ENCODE measurements around the gene ADAM10. TPM values are rescaled to one million over a fixed set of nuclear protein-coding genes. Genes with fewer than 3 reads are reported as not detected.

The ADAM10 gene
- total and polyA plus RNA-seq, 2 of the 8 experiments (the other 6 are each of a cell fraction or from before 2014, with no cell fraction given) = 46.5 to 163 TPM

GRCh38 chr15:58737298-58737697 is 12.2 kb downstream of the ADAM10 start:
- no peak overlapping the region for H3K27ac ChIP-seq (ENCODE audit: low read depth, low read length)
- FAIRE-seq = no peak
- TF ChIP-seq MAX (IDR thresholded peaks at IDR 0.05) (no peak), SP2 (IDR thresholded peaks at IDR 0.05; ENCODE audit: low read length) (no peak), YY1 (IDR thresholded peaks at IDR 0.05; ENCODE audit: low read depth, low read length) (no peak), EGR1 (IDR thresholded peaks at IDR 0.05; ENCODE audit: borderline replicate concordance, low read depth, low read length) (no peak), CEBPB (IDR thresholded peaks at IDR 0.05; ENCODE audit: low read depth, low read length) (no peak), CREB1 (IDR thresholded peaks at IDR 0.05) (no peak), SP1 (IDR thresholded peaks at IDR 0.05; ENCODE audit: low read depth, low read length) (no peak), GTF2F1 (IDR thresholded peaks at IDR 0.05; ENCODE audit: borderline replicate concordance, low read depth, low read length) (no peak), BRCA1 (IDR thresholded peaks at IDR 0.05; ENCODE audit: low read depth, low read length) (no peak), BACH1 (IDR thresholded peaks at IDR 0.05; ENCODE audit: low read length) (no peak)
- H2AFZ ChIP-seq (ENCODE audit: low read length) = no peak overlapping the region
- no peak overlapping the region for H2BK12ac ChIP-seq (ENCODE audit: low read depth, low read length)
- H3K79me2 ChIP-seq (ENCODE audit: control insufficient read depth in 1 of 2, insufficient read depth in 2 of 2, low read length in 2 of 2) = peaks cover 12 to 97% of the 10 kb centered on the region in 2 experiments; a peak in 3 of 4 replicates
- no peak overlapping the region for H2BK20ac ChIP-seq (ENCODE audit: low read length)
- H3K4me1 ChIP-seq (replicated peaks in 1 of 4; ENCODE audit: control insufficient read depth in 3 of 4, insufficient read depth in 4 of 4, low read length in 3 of 4) = peaks cover 0 to 4% (median under 1%) of the 10 kb centered on the region in 4 experiments; a peak in 2 of 7 replicates
- H4K8ac ChIP-seq (ENCODE audit: extremely low read depth, insufficient read depth, low read length) = no peak overlapping the region
- ChIA-PET CTCF (ENCODE audit: partially characterized antibody) (no interaction called here), POLR2A (ENCODE audit: partially characterized antibody) (no interaction called here)
- no peak overlapping the region for H2AK5ac ChIP-seq (ENCODE audit: low read depth, low read length)
- H4K20me1 ChIP-seq (replicated peaks in 1 of 2; ENCODE audit: control insufficient read depth in 1 of 2, insufficient read depth in 2 of 2, low read length in 2 of 2) = peaks cover 18 to 19% of the 10 kb centered on the region in 2 experiments
- no peak overlapping the region for H3K14ac ChIP-seq (ENCODE audit: insufficient read length)
- H4K91ac ChIP-seq (replicated peaks; ENCODE audit: insufficient read length, low read length) = no peak overlapping the region
- H2BK15ac ChIP-seq (ENCODE audit: low read length) = no peak overlapping the region
- no peak overlapping the region for H3K56ac ChIP-seq (replicated peaks; ENCODE audit: insufficient read length, low read depth, low read length)
- no peaks in the 10 kb centered on the region for H3K23me2 ChIP-seq (ENCODE audit: low read depth, low read length)
- H3K79me1 ChIP-seq (ENCODE audit: low read depth, low read length) = no peaks in the 10 kb centered on the region; the same call in 1 of the 2 replicates
- no peak overlapping the region for H3K4me2 ChIP-seq (ENCODE audit: insufficient read depth in 1 of 2, low read depth in 2 of 2, low read length in 2 of 2)
- no peak overlapping the region for H2BK5ac ChIP-seq (ENCODE audit: low read depth, low read length)
- H3K18ac ChIP-seq (ENCODE audit: extremely low read depth, low read length) = no peak overlapping the region
- WGBS, 2 experiments (ENCODE audit: extremely low coverage in 1 of 2, insufficient coverage in 1 of 2, insufficient read length in 1 of 2, insufficient replicate concordance in 2 of 2, low coverage in 1 of 2, low lambda C conversion rate in 2 of 2, missing lambda C conversion rate in 1 of 2) = 77% methylated on average over 3 of the region's 3 CpGs; no CpG with 5 or more reads in 1 of the 2 experiments
- H3K9ac ChIP-seq (replicated peaks in 1 of 4; ENCODE audit: extremely low read depth in 1 of 4, low read depth in 3 of 4, low read length in 3 of 4) = no peak overlapping the region
- no peak overlapping the region for H3K4ac ChIP-seq (replicated peaks; ENCODE audit: insufficient read length, low read depth, low read length)
- H4K5ac ChIP-seq (ENCODE audit: insufficient read length, low read depth, low read length) = no peak overlapping the region
- H3K23ac ChIP-seq (ENCODE audit: insufficient read length) = no peak overlapping the region
- H3K4me3 ChIP-seq (ENCODE audit: extremely low read depth in 1 of 4, insufficient read depth in 2 of 4, low read depth in 3 of 4, low read length in 4 of 4) = no peak overlapping the region
- H3K36me3 ChIP-seq (ENCODE audit: control insufficient read depth in 2 of 4, insufficient read depth in 4 of 4, low read length in 3 of 4) = no peaks in the 10 kb centered on the region
- DNase-seq (ENCODE audit: low read depth in 1 of 2, low spot score in 2 of 2) = no peak
- no peak overlapping the region for H2BK120ac ChIP-seq (replicated peaks; ENCODE audit: low read depth, low read length)
- no peaks in the 10 kb centered on the region for H3K27me3 ChIP-seq (replicated peaks in 1 of 4; ENCODE audit: control insufficient read depth in 3 of 4, extremely low read depth in 1 of 4, insufficient read depth in 3 of 4, low read length in 3 of 4)
- no peaks in the 10 kb centered on the region for H3K9me3 ChIP-seq (ENCODE audit: insufficient read depth in 2 of 2, low read depth in 1 of 2, low read length in 1 of 2)

Measured in H1 (cell line).